Aortic smooth muscle cell (primary cell): ENCODE measurements around the gene BST2. TPM values are rescaled to one million over a fixed set of nuclear protein-coding genes. Genes with fewer than 3 reads are reported as not detected.

Experiments
- total RNA-seq: library from RNA; depleted of rRNA; stranded (reverse); fragments of >200 nt; gene quantifications from 2 replicates; pipeline ENCODE4 v1.2.3, GENCODE V29; 2014

BST2 gene, protein sequence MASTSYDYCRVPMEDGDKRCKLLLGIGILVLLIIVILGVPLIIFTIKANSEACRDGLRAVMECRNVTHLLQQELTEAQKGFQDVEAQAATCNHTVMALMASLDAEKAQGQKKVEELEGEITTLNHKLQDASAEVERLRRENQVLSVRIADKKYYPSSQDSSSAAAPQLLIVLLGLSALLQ
- 28.2 and 79.7 TPM in 2 replicates for total RNA-seq

DNA sequence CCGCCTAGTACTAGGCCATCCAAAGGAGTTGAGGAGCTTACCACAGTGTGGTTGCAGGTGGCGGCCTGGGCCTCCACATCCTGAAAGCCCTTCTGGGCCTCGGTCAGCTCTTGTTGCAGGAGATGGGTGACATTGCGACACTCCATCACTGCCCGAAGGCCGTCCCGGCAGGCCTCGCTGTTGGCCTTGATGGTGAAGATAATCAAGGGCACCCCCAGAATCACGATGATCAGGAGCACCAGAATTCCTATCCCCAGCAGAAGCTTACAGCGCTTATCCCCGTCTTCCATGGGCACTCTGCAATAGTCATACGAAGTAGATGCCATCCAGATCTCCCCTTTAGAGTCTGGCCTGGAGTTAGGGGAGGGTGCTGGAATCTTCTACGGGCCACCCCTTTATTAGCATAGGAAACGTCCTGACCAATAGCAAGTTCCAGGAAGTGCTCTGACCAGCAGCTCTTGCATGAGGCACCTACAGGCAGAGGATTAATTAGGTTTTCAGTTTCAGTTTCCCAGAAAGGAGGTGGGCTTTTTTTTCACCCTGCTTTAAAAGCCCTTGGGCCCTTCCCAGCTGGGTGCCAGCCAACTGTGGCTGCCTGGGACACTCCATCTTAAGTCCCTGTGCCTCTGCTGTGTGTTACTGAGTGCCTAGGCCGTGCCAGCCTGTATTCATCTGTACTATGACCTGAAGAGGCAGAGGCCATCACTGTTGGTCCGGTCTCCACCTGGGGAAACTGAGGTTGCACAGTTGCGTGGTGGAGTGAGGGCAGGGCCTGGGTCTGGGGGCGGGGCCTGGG is at the start of gene BST2:
TSS of gene BST2 (minus strand) at position 381 of the 796 bp plus-strand sequence. CDS start at position 326, 55 bp downstream.

DNA sequence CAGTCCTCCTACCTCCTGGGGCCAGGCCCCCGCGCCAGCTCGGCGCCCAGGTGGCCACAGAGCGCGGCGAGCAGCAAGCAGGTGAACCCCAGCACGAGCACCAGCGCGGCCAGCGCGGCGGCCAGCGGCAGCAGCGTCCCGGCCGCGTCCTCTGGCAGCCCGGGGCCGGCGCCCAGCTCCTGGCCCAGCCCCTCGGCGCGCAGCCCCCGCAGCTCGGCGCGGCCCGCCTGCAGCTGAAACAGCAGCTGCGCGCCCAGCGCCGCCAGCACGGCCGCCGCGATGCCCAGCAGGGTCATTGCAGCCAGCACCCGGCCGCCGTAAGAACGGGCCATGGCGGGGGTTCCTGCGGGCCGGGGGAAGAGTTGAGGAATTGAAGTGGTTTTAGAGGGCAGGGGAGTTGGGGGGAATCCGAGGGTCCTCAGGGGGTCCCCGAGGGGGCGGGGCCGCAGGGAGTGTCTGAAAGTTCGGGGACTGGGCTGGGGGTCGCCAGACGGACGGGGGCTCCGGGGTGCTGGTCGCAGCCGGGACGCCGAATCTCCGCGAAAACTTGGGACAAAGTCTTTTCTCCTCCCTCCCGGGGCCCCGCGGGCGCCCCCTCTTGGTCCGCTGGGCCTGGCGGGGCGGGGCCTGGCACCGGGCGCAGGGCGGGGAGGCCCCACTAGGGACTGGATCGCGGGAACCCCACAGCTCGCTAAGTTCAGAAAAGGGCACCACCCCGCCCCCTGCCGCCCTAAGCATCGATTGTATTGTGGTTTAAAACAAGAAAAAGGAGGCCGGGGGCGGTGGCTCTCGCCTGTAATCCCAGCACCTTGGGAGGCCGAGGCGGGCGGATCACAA is 42.9 kb upstream of the BST2 start, which contains the start of gene TMEM221:
TSS of gene TMEM221 (minus strand) at position 538 of the 837 bp plus-strand sequence. CDS start at position 332, 206 bp downstream.

DNA sequence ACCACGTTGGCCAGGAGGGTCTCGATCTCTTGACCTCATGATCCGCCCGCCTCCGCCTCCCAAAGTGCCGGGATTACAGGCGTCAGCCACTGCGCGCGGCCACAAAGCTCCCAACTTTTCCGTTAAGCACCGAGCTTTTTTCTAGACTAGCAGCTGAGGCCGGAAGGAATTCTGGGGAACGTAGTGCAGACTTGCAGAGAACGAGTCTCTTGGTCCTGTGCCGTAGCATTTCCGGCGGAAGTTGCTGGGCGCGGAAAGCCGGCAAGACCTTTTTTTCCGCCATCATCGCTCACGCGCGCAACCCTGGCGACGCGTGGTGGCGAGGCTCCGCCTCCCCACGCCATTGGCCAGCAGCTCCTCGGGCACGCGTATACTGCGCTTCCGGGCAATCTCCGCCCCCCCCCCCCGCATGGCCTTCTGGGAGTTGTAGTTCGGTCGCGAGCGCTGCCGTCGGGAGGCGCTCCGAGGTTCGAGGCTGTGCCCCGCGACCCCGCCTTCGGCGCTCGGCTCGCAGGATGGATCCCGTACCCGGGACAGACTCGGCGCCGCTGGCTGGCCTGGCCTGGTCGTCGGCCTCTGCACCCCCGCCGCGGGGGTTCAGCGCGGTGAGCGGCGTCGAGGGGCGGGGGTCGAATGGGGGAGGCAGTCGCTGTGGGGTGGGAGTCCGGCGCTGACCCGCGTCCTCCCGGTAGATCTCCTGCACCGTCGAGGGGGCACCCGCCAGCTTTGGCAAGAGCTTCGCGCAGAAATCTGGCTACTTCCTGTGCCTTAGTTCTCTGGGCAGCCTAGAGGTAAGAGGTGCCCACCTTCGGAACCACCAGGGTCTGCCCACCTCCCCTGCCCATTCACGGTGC is 14.4 kb upstream of the BST2 start, which contains the start of gene MVB12A:
TSS of gene MVB12A (plus strand) at position 427 of the 854 bp plus-strand sequence. CDS start at position 516, 89 bp downstream.

DNA sequence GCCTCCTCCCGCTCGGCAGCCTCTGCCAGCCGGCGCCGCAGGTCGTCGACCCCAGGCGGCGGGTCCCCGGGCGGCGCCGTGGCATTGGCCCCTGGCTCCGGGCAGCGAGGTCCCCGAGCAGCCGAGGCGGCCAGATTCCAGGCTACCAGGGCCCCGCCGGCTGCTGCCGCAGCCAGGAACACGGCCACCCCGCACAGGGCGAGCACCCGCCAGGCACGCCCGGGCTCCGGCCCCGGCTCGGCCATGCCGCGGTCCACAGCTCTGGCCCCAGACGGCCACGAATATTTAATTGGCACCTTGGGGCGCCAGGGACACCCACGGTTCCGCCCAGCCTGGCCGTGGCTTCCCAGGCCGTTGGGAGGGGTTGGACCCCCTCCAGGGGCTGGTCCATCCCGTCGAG is 11.5 kb downstream of the BST2 start, which contains the start of gene CCDC194:
TSS of gene CCDC194 (minus strand) at position 283 of the 400 bp plus-strand sequence. CDS start at position 245, 38 bp downstream.

DNA sequence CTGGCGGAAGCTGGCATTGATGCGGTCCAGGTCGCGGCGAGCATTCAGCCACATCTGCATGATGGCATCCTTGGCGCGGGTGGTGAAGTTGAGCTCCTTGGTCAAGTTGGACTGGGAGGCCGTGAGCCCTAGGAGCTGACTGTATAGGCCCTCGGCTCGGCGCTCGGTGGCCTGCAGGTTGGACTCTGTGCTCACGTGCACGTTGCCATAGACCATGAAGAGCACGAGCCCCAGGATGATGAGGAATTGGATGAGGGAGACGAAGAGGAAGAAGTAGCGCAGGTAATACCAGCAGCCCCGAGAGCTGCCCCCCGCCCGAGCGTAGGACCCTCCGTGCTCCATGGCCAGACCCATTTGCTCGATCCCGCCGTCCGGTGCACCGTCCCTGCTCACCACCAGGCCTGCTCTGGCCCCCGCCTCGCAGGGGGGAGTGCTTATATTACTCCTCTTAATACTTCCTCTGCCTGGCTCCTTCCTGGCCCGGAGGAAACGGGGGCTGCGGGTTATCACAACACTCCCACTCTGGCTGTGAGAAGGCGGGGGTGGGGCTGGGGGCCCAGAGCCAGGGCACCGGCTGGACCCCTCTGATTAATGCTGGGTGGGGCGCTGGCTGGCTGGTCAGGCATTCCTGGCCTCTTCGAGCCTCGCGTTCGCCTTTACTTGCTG is 28.4 kb downstream of the BST2 start, which contains the start of gene PLVAP:
TSS of gene PLVAP (minus strand) at position 408 of the 666 bp plus-strand sequence. CDS start at position 354, 54 bp downstream.

Other genes starting within 250 kb of the BST2 start
- gene USE1, start 190.3 kb downstream of the BST2 start, total RNA-seq = 25.7 and 26.2 TPM in 2 replicates
- 1.1 and 2.7 TPM in 2 replicates for gene OCEL1, start 179.4 kb downstream of the BST2 start, total RNA-seq
- 28.7 and 33.8 TPM in 2 replicates for gene NR2F6, start 159.7 kb downstream of the BST2 start, total RNA-seq
- gene USHBP1, start 140.9 kb downstream of the BST2 start, total RNA-seq = 0.13 and 0.25 TPM in 2 replicates
- 81.6 and 107 TPM in 2 replicates for gene BABAM1, start 138.2 kb downstream of the BST2 start, total RNA-seq
- gene ANKLE1, start 123.7 kb downstream of the BST2 start, total RNA-seq = 0.13 and 0.19 TPM in 2 replicates
- gene ABHD8, start 102.2 kb downstream of the BST2 start, total RNA-seq = 8.6 and 8.8 TPM in 2 replicates
- gene MRPL34, start 99.8 kb downstream of the BST2 start, total RNA-seq = 20.7 and 26.9 TPM in 2 replicates
- 36.2 and 39.7 TPM in 2 replicates for gene DDA1, start 96.1 kb downstream of the BST2 start, total RNA-seq
- 6.3 and 6.7 TPM in 2 replicates for gene ANO8, start 70.8 kb downstream of the BST2 start, total RNA-seq
- 10.6 and 11.1 TPM in 2 replicates for gene GTPBP3, start 68.1 kb downstream of the BST2 start, total RNA-seq
- gene PLVAP, start 28.3 kb downstream of the BST2 start, total RNA-seq = 0.31 and 0.92 TPM in 2 replicates
- gene CCDC194, start 11.4 kb downstream of the BST2 start, total RNA-seq = 0.19 and 0.40 TPM in 2 replicates
- 30.6 and 36.4 TPM in 2 replicates for gene MVB12A, start 14.4 kb upstream of the BST2 start, total RNA-seq
- gene TMEM221, start 43.0 kb upstream of the BST2 start, total RNA-seq = under 0.01 TPM in 1 of 2 replicates, not detected in the other
- gene NXNL1, start 55.3 kb upstream of the BST2 start, total RNA-seq = not detected in 2 replicates
- 22.6 and 22.9 TPM in 2 replicates for gene SLC27A1, start 64.9 kb upstream of the BST2 start, total RNA-seq
- 42.6 and 43.1 TPM in 2 replicates for gene PGLS, start 106.0 kb upstream of the BST2 start, total RNA-seq
- gene COLGALT1, start 150.0 kb upstream of the BST2 start, total RNA-seq = 59.1 and 66.6 TPM in 2 replicates